Fibroblast of lung (primary cell): ENCODE measurements around the gene MBNL2. TPM values are rescaled to one million over a fixed set of nuclear protein-coding genes. Genes with fewer than 3 reads are reported as not detected.

ENCODE experiments used
- DNase-seq, 2 donors: peaks; one replicate each; pipeline versions ENCODE4 v3.0.0 to v3.0.0-alpha.2; 2010; ENCODE audit warnings: low read depth in 2 of 2
- H2AFZ ChIP-seq: 2 replicates; pipeline ENCODE4 v1.5.1; 2012; ENCODE audit warnings: low read length, control low read depth, inconsistent platforms
- H3K27ac ChIP-seq: 2 replicates; pipeline ENCODE4 v1.5.1; 2011; ENCODE audit warnings: low read length, control low read depth; ENCODE audit not compliant: insufficient read depth
- H3K27me3 ChIP-seq: 2 replicates; pipeline ENCODE4 v1.5.1; 2011; ENCODE audit warnings: mild to moderate bottlenecking, low read length; ENCODE audit not compliant: control insufficient read depth, insufficient read depth
- H3K36me3 ChIP-seq: 2 replicates; pipeline ENCODE4 v1.5.1; 2011; ENCODE audit warnings: low read length; ENCODE audit not compliant: control insufficient read depth, insufficient read depth
- H3K4me1 ChIP-seq: 2 replicates; pipeline ENCODE4 v1.5.1; 2011; ENCODE audit warnings: low read length; ENCODE audit not compliant: control insufficient read depth, insufficient read depth; ENCODE audit errors: extremely low read depth
- H3K4me2 ChIP-seq: 2 replicates; pipeline ENCODE4 v1.5.1; 2011; ENCODE audit warnings: low read length, control low read depth; ENCODE audit not compliant: insufficient read depth; ENCODE audit errors: extremely low read depth
- H3K4me3 ChIP-seq, 4 experiments: fragments of 200-600 bp in 1 of 4; sonication (generic) in 1 of 4; replicated peaks in 1 of 4; 2 replicates each; pipeline ENCODE4 v1.5.1; 2011 to 2016; ENCODE audit warnings: low read length in 4 of 4, low read depth in 3 of 4, mild to moderate bottlenecking in 3 of 4, control low read depth in 2 of 4, inconsistent platforms in 1 of 4, mixed read lengths in 1 of 4; ENCODE audit not compliant: insufficient read depth in 1 of 4; ENCODE audit errors: control extremely low read depth in 1 of 4
- H3K79me2 ChIP-seq: 2 replicates; pipeline ENCODE4 v1.5.1; 2012; ENCODE audit warnings: mild to moderate bottlenecking, low read length, inconsistent platforms; ENCODE audit not compliant: control insufficient read depth, insufficient read depth
- H3K9ac ChIP-seq: 2 replicates; pipeline ENCODE4 v1.5.1; 2011; ENCODE audit warnings: mild to moderate bottlenecking, low read length, control low read depth; ENCODE audit not compliant: insufficient read depth
- H3K9me3 ChIP-seq: 2 replicates; pipeline ENCODE4 v1.5.1; 2012; ENCODE audit warnings: low read depth, low read length; ENCODE audit not compliant: control insufficient read depth, insufficient read depth
- H4K20me1 ChIP-seq: 2 replicates; pipeline ENCODE4 v1.5.1; 2011; ENCODE audit warnings: low read length; ENCODE audit not compliant: control insufficient read depth, insufficient read depth; ENCODE audit errors: extremely low read depth
- EZH2 ChIP-seq: IDR thresholded peaks from 2 replicates; pipeline ENCODE4 v1.5.1; 2012; ENCODE audit warnings: low read length, control low read depth, mild to moderate bottlenecking; ENCODE audit errors: missing control alignments
- polyA plus RNA-seq, 2 donors: library from polyadenylated mRNA; depleted of rRNA in 1 of 2; stranded (reverse) in 1 of 2; unstranded in 1 of 2; fragments of >200 nt; gene quantifications; 2 replicates each; pipeline ENCODE4 v1.2.1, GENCODE V29; 2011 to 2012; ENCODE audit warnings: missing spikeins in 1 of 2
- total RNA-seq: library from RNA; depleted of rRNA; stranded (reverse); fragments of >200 nt; gene quantifications from 2 replicates; pipeline ENCODE4 v1.2.1, GENCODE V29; 2014
- TF ChIP-seq, protein P1 (sequence below), 2 donors: IDR thresholded peaks in 1 of 2; conservative IDR thresholded peaks in 1 of 2; 1 replicate in 1 of 2; 2 replicates in 1 of 2; pipeline ENCODE4 v1.5.1; 2011 to 2012; ENCODE audit warnings: low read length in 2 of 2, control low read depth in 1 of 2, inconsistent platforms in 1 of 2, low read depth in 1 of 2, mild to moderate bottlenecking in 1 of 2

MBNL2 gene
- total and polyA plus RNA-seq, 2 donors (not counting 1 experiment from before 2014, with no cell fraction given): 48.9 to 61.1 TPM

DNA sequence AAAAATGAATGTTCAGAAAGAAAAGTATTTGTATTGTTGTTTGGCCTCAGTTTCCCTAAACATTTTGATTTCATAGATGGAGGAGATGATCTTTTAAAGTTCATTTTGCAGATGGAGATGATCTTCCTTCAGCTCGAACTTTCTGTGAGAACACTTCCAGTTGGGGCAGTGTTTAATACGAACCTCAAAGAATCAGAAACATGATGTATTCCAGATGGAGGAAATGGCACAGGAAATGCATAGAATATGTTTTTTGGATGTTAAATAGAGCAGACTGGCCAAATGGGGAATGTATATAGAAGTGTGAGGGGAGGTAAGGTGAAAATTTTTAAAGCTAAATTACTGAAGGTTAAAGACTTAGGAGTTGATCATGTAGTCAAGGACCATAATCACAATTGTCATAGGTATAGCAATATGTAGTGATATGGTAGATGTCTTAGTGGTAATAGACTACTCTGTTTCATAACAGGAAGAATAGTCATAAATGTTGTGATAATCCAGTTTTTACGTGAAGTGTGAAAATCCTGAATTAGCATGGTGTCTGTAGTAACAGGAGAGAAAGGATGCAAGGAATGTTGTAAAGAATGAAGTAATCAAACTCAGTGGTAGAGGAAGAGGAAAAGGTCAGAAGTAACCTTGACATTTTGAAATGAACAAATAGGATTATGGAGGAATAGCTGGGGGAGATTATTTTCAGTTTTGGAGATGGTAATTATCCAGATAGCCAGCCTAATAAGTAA is 216.9 kb downstream of the MBNL2 start:
- Histone ChIP-seq H3K9me3 (no peaks in the 10 kb centered on the region), H2AFZ (no peak overlapping the region), H3K9ac (no peak overlapping the region), H3K27ac (no peak overlapping the region), H3K4me1 (no peaks in the 10 kb centered on the region), H3K4me3 (no peak overlapping the region), H3K36me3 (peaks cover 3% of the 10 kb centered on the region), H3K79me2 (peaks cover 41% of the 10 kb centered on the region), H3K4me2 (no peak overlapping the region), H3K27me3 (no peaks in the 10 kb centered on the region), H4K20me1 (no peaks in the 10 kb centered on the region)
- TF ChIP-seq EZH2: no peak
- TF ChIP-seq, protein P1, sequence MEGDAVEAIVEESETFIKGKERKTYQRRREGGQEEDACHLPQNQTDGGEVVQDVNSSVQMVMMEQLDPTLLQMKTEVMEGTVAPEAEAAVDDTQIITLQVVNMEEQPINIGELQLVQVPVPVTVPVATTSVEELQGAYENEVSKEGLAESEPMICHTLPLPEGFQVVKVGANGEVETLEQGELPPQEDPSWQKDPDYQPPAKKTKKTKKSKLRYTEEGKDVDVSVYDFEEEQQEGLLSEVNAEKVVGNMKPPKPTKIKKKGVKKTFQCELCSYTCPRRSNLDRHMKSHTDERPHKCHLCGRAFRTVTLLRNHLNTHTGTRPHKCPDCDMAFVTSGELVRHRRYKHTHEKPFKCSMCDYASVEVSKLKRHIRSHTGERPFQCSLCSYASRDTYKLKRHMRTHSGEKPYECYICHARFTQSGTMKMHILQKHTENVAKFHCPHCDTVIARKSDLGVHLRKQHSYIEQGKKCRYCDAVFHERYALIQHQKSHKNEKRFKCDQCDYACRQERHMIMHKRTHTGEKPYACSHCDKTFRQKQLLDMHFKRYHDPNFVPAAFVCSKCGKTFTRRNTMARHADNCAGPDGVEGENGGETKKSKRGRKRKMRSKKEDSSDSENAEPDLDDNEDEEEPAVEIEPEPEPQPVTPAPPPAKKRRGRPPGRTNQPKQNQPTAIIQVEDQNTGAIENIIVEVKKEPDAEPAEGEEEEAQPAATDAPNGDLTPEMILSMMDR (conservative IDR thresholded peaks at IDR 0.05 in 1 of 2, IDR thresholded peaks at IDR 0.05 in 1 of 2; ENCODE audit: low read depth in 1 of 2, low read length in 2 of 2): no peak
- DNase-seq: no peak

DNA sequence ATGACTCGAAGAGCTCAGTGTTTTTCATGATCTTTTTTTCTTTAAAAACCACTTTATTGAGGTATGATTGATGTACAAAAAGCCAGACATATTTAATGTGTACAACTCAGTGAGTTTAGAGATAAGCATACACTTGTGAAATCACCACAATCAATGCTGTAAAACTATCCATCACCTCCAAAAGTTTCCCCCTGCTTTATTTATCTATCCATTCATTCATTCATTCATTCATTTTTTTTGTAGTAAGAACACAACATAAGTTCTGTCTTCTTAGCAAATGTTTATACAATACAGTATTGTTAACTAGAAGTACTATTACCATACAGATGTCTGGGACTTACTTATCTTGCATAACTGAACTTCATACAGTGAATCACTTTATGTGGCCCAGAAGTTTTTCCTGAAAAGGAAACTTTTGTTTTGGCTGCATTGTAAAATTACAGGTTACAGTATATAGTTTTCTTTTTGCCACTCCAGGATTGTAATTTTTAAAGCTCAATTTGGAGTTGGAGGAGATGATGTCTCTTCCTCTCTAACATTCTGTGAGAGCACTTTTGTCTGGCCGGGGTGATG is 218.6 kb downstream of the MBNL2 start:
- Histone ChIP-seq H3K9ac (no peak overlapping the region), H3K79me2 (peaks cover 32% of the 10 kb centered on the region)
- TF ChIP-seq, protein P1 (conservative IDR thresholded peaks at IDR 0.05 in 1 of 2, IDR thresholded peaks at IDR 0.05 in 1 of 2; ENCODE audit: low read depth in 1 of 2, low read length in 2 of 2): no peak
- TF ChIP-seq EZH2: no peak

DNA sequence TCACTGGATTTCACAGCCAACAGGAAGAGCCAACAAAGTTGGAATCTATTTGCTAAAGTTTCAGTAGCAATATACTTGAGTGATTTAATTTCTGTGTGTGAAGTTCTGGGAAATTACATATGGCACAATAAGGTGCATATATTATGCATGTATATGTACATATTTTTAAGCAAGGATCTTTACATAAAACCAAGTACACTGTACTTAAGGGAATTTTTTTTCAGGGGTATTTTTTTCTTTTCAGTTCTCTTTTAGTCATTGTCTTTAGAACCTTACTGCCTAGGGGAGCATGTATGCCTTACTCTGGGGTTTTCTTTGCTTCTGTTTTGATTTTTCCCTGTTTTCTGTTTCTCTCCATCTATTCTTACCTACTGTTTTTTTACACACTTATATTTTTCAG is 219.2 kb downstream of the MBNL2 start:
- Histone ChIP-seq H3K9ac (no peak overlapping the region), H3K4me3 (no peak overlapping the region), H3K27me3 (no peaks in the 10 kb centered on the region), H3K79me2 (peaks cover 26% of the 10 kb centered on the region), H3K4me2 (no peak overlapping the region), H4K20me1 (no peaks in the 10 kb centered on the region), H3K36me3 (peaks cover 3% of the 10 kb centered on the region), H3K4me1 (no peaks in the 10 kb centered on the region), H3K9me3 (no peaks in the 10 kb centered on the region), H2AFZ (no peak overlapping the region), H3K27ac (no peak overlapping the region)
- no peak for DNase-seq
- TF ChIP-seq, protein P1 (conservative IDR thresholded peaks at IDR 0.05 in 1 of 2, IDR thresholded peaks at IDR 0.05 in 1 of 2; ENCODE audit: low read depth in 1 of 2, low read length in 2 of 2): no peak

More for the DNA sequence above, 218.6 kb downstream of the MBNL2 start:
- peak in 1 of 2 donors; percentile 32 for DNase-seq
- Histone ChIP-seq H3K4me2 (no peak overlapping the region), H3K27me3 (no peaks in the 10 kb centered on the region), H2AFZ (no peak overlapping the region), H3K4me3 (no peak overlapping the region), H3K27ac (no peak overlapping the region), H3K36me3 (peaks cover 3% of the 10 kb centered on the region), H4K20me1 (no peaks in the 10 kb centered on the region), H3K9me3 (no peaks in the 10 kb centered on the region), H3K4me1 (no peaks in the 10 kb centered on the region)

Other genes with a start within 250 kb of the MBNL2 start
- not detected in 2 replicates for gene OXGR1, start 227.9 kb upstream of the MBNL2 start, total RNA-seq
- not detected in 2 replicates for gene OXGR1, start 227.9 kb upstream of the MBNL2 start, polyA plus RNA-seq
- 29.8 and 35.0 TPM in 2 replicates for gene RAP2A, start 211.8 kb downstream of the MBNL2 start, total RNA-seq
- 14.8 and 31.4 TPM in 2 replicates for gene RAP2A, start 211.8 kb downstream of the MBNL2 start, polyA plus RNA-seq